CD14-positive monocyte (primary cell): ENCODE data around the gene GPD1. TPM values are rescaled to one million over a fixed set of nuclear protein-coding genes. Genes with fewer than 3 reads are reported as not detected.
A peak's percentile ranks its signal among the peaks of the same experiment; 100 is the strongest.

Experiments
- DNase-seq, 3 donors: peaks; one replicate each; pipeline ENCODE4 v3.0.0-alpha.2; 2011 to 2022
- H2AFZ ChIP-seq: 2 replicates; pipeline ENCODE4 v1.6.0; 2012; ENCODE audit warnings: mild to moderate bottlenecking, low read depth, low read length, inconsistent platforms; ENCODE audit not compliant: insufficient read depth, poor library complexity, severe bottlenecking
- H3K27ac ChIP-seq, 2 donors: 1 replicate in 1 of 2; 2 replicates in 1 of 2; pipeline ENCODE4 v1.5.1; 2012 to 2013; ENCODE audit warnings: low read length in 2 of 2, control low read depth in 1 of 2, inconsistent platforms in 1 of 2, low read depth in 1 of 2, mild to moderate bottlenecking in 1 of 2
- H3K27me3 ChIP-seq, 2 donors: one replicate each; pipeline versions ENCODE4 v1.6.0 to v1.6.1; 2011 to 2013; ENCODE audit warnings: low read length in 2 of 2; ENCODE audit not compliant: control insufficient read depth in 2 of 2, insufficient read depth in 2 of 2
- H3K36me3 ChIP-seq, 2 donors: replicated peaks in 1 of 2; 1 replicate in 1 of 2; 2 replicates in 1 of 2; pipeline versions ENCODE4 v1.5.1 to v1.6.1; 2012 to 2013; ENCODE audit warnings: low read length in 2 of 2, control low read depth in 1 of 2, inconsistent platforms in 1 of 2, mild to moderate bottlenecking in 1 of 2; ENCODE audit not compliant: insufficient read depth in 2 of 2, control insufficient read depth in 1 of 2
- H3K4me1 ChIP-seq, 2 donors: 1 replicate in 1 of 2; 2 replicates in 1 of 2; pipeline versions ENCODE4 v1.5.1 to v1.6.1; 2012 to 2013; ENCODE audit warnings: low read length in 2 of 2, control low read depth in 1 of 2, inconsistent platforms in 1 of 2, mild to moderate bottlenecking in 1 of 2, moderate library complexity in 1 of 2; ENCODE audit not compliant: insufficient read depth in 2 of 2, control insufficient read depth in 1 of 2
- H3K4me2 ChIP-seq: replicated peaks from 2 replicates; pipeline ENCODE3; 2012; ENCODE audit warnings: low read length, moderate library complexity, mild to moderate bottlenecking; ENCODE audit not compliant: poor library complexity, severe bottlenecking; ENCODE audit errors: extremely low read depth
- H3K4me3 ChIP-seq, 3 experiments: fragments of 200-600 bp in 1 of 3; sonication (generic) in 1 of 3; replicated peaks in 1 of 3; 1 replicate in 2 of 3; 2 replicates in 1 of 3; pipeline ENCODE4 v1.5.1; 2011 to 2013; ENCODE audit warnings: low read length in 3 of 3, mild to moderate bottlenecking in 3 of 3, control low read depth in 2 of 3, low read depth in 2 of 3, inconsistent platforms in 1 of 3, moderate library complexity in 1 of 3
- H3K79me2 ChIP-seq: 2 replicates; pipeline ENCODE4 v1.6.0; 2012; ENCODE audit warnings: mild to moderate bottlenecking, control low read depth, inconsistent platforms, low read length, moderate library complexity; ENCODE audit not compliant: insufficient read depth
- H3K9ac ChIP-seq: 2 replicates; pipeline ENCODE4 v1.6.0; 2017; ENCODE audit warnings: low read length, mild to moderate bottlenecking; ENCODE audit not compliant: insufficient read depth, poor library complexity, severe bottlenecking
- H3K9me3 ChIP-seq, 2 donors: replicated peaks in 1 of 2; 1 replicate in 1 of 2; 2 replicates in 1 of 2; pipeline versions ENCODE4 v1.5.1 to v1.6.1; 2012 to 2013; ENCODE audit warnings: low read length in 2 of 2, control low read depth in 1 of 2; ENCODE audit not compliant: control insufficient read depth in 1 of 2, insufficient read depth in 1 of 2
- H4K20me1 ChIP-seq: 2 replicates; pipeline ENCODE4 v1.6.0; 2012; ENCODE audit warnings: mild to moderate bottlenecking, low read length, control low read depth, moderate library complexity; ENCODE audit not compliant: insufficient read depth
- H3K27ac Mint-ChIP-seq, 7 donors: one replicate each; pipeline ENCODE4 v1.8.0; 2020; ENCODE audit warnings: mild to moderate bottlenecking in 7 of 7, mixed read lengths in 7 of 7, moderate library complexity in 6 of 7, inconsistent platforms in 2 of 7
- H3K27me3 Mint-ChIP-seq, 3 donors: one replicate each; pipeline ENCODE4 v1.8.0; 2021 to 2022; ENCODE audit warnings: low read depth in 3 of 3, mild to moderate bottlenecking in 3 of 3, mixed read lengths in 3 of 3, moderate library complexity in 3 of 3, inconsistent platforms in 1 of 3
- H3K36me3 Mint-ChIP-seq, 2 donors: one replicate each; pipeline ENCODE4 v1.8.0; 2020; ENCODE audit warnings: mixed read lengths in 2 of 2, inconsistent platforms in 1 of 2, mild to moderate bottlenecking in 1 of 2
- H3K4me1 Mint-ChIP-seq: one replicate; pipeline ENCODE4 v1.8.0; 2020; ENCODE audit warnings: mild to moderate bottlenecking, mixed read lengths
- H3K4me3 Mint-ChIP-seq, 2 donors: one replicate each; pipeline ENCODE4 v1.8.0; 2020; ENCODE audit warnings: mild to moderate bottlenecking in 2 of 2, mixed read lengths in 2 of 2, moderate library complexity in 1 of 2
- H3K9me3 Mint-ChIP-seq, 7 donors: one replicate each; pipeline ENCODE4 v1.8.0; 2020 to 2022; ENCODE audit warnings: mixed read lengths in 7 of 7, mild to moderate bottlenecking in 6 of 7, moderate library complexity in 6 of 7, inconsistent platforms in 2 of 7
- WGBS: methylation state at CpG from one replicate; pipeline ENCODE4 v1.1.5; 2013; ENCODE audit warnings: missing lambda C conversion rate; ENCODE audit not compliant: insufficient coverage; 5-methylcytosine and 5-hydroxymethylcytosine counted together
- intact Hi-C, 2 donors: fragments of 100-400 bp; cut with micrococcal nuclease; formaldehyde crosslinking; loops; one replicate each; pipeline versions ENCODE4 v1.15.0 to v1.15.1; 2023
- polyA plus RNA-seq, 3 donors: library from polyadenylated mRNA; depleted of rRNA in 1 of 3; unstranded in 2 of 3; stranded (reverse) in 1 of 3; fragments of 300-500 nt in 2 of 3; fragments of >200 nt in 1 of 3; fragmentation: Illumina TruSeq in 2 of 3; gene quantifications; 1 replicate in 2 of 3; 2 replicates in 1 of 3; pipeline ENCODE4 v1.2.3, GENCODE V29; 2012 to 2021
- TF ChIP-seq, protein P1 (sequence below): fragments of 200-600 bp; IDR thresholded peaks from one replicate; pipeline ENCODE4 v1.8.0; 2022; ENCODE audit warnings: antibody characterized with exemption, mild to moderate bottlenecking

GPD1 gene
- polyA plus RNA-seq, 3 donors = 0.08 TPM; not detected in 2

DNA sequence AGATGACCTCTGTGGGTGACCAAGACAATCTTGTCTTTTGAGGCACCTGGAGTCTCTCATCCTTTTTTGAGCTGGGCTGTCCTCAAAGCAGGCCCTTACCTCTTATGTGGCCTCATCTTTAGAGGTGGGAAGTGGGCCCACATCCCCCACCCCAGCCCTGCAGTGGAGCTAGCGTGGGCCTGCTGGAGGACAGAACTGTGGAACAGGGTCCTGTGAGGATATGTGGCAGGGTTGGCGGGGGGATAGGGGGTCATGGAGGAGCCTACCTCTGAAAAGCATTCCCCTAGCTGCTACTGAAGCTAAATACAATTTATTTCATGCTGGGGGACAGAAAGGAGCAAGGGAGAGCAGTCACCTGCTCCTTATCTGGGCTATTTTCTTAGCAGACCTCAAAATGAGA lies 457 bp upstream of the GPD1 start:
- WGBS = no CpG with 5 or more reads among the region's 2 CpGs
- no peaks in the 10 kb centered on the region for H3K4me1 Mint-ChIP-seq
- Histone ChIP-seq H3K9ac (no peak overlapping the region), H3K4me1 (no peaks in the 10 kb centered on the region), H4K20me1 (no peaks in the 10 kb centered on the region), H3K27me3 (no peaks in the 10 kb centered on the region), H3K79me2 (no peaks in the 10 kb centered on the region), H3K36me3 (peaks cover 21 to 33% of the 10 kb centered on the region in 2 donors), H3K9me3 (no peaks in the 10 kb centered on the region), H3K4me3 (no peak overlapping the region), H3K4me2 (no peak overlapping the region), H2AFZ (no peak overlapping the region), H3K27ac (no peak overlapping the region)
- peaks cover 2 to 5% (median 5%) of the 10 kb centered on the region in 3 donors for H3K27me3 Mint-ChIP-seq
- DNase-seq = no peak
- peaks cover 0 to 2% (median 0%) of the 10 kb centered on the region in 7 donors for H3K9me3 Mint-ChIP-seq
- TF ChIP-seq, protein P1, sequence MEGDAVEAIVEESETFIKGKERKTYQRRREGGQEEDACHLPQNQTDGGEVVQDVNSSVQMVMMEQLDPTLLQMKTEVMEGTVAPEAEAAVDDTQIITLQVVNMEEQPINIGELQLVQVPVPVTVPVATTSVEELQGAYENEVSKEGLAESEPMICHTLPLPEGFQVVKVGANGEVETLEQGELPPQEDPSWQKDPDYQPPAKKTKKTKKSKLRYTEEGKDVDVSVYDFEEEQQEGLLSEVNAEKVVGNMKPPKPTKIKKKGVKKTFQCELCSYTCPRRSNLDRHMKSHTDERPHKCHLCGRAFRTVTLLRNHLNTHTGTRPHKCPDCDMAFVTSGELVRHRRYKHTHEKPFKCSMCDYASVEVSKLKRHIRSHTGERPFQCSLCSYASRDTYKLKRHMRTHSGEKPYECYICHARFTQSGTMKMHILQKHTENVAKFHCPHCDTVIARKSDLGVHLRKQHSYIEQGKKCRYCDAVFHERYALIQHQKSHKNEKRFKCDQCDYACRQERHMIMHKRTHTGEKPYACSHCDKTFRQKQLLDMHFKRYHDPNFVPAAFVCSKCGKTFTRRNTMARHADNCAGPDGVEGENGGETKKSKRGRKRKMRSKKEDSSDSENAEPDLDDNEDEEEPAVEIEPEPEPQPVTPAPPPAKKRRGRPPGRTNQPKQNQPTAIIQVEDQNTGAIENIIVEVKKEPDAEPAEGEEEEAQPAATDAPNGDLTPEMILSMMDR = no peak
- no peak overlapping the region for H3K4me3 Mint-ChIP-seq
- peaks cover 29 to 34% of the 10 kb centered on the region in 2 donors for H3K36me3 Mint-ChIP-seq
- intact Hi-C loops = no loop called here
- peak overlapping the region in 1 of 7 donors; percentile 6 for H3K27ac Mint-ChIP-seq

- H3K9me3 Mint-ChIP-seq = peaks cover 0 to 2% (median 0%) of the 10 kb centered on the region in 7 donors
- DNase-seq = no peak
- H3K4me1 Mint-ChIP-seq = no peaks in the 10 kb centered on the region
- Histone ChIP-seq H3K9me3 (no peaks in the 10 kb centered on the region), H3K4me3 (no peak overlapping the region), H4K20me1 (no peaks in the 10 kb centered on the region), H3K27me3 (no peaks in the 10 kb centered on the region), H3K36me3 (peaks cover 8 to 19% of the 10 kb centered on the region in 2 donors), H3K4me1 (no peaks in the 10 kb centered on the region), H3K79me2 (no peaks in the 10 kb centered on the region), H3K9ac (no peak overlapping the region), H3K4me2 (no peak overlapping the region), H2AFZ (no peak overlapping the region), H3K27ac (no peak overlapping the region)
- peaks cover 3 to 5% (median 5%) of the 10 kb centered on the region in 3 donors for H3K27me3 Mint-ChIP-seq
- no peak overlapping the region for H3K4me3 Mint-ChIP-seq
- H3K36me3 Mint-ChIP-seq = peaks cover 16 to 21% of the 10 kb centered on the region in 2 donors
- intact Hi-C loops = no loop called here
- H3K27ac Mint-ChIP-seq = peak overlapping the region in 1 of 7 donors; percentile 15
- WGBS = 93% methylated on average over 6 of the region's 14 CpGs
- TF ChIP-seq, protein P1 = no peak
These were observed 884 bp downstream of the GPD1 start for GRCh38 chr12:50104417-50105366.
